Measurements from ENCODE around the gene SMIM5.

- TF ChIP-seq CTCF (IDR thresholded peaks at IDR 0.05), result no peak
- TF ChIP-seq EZH2 (IDR thresholded peaks at IDR 0.05), result no peak
These were observed 5.7 kb downstream of the SMIM5 start for GRCh38 chr17:75638893-75639292.

All from neural progenitor cell (in vitro differentiated cells).